Right lobe of liver (tissue), 4 donors: ENCODE results near the gene PLET1.

Experiments used
- POLR2A ChIP-seq: fragments of 450-650 bp; IDR thresholded peaks from one replicate; pipeline ENCODE4 v1.6.1; 2017; ENCODE audit warnings: antibody characterized with exemption, mild to moderate bottlenecking
- TF ChIP-seq, protein P1 (sequence below), 4 donors: fragments of 200-600 bp in 3 of 4; fragments of 450-650 bp in 1 of 4; IDR thresholded peaks; one replicate each; pipeline versions ENCODE4 v1.5.1 to v1.8.0; 2016 to 2022; ENCODE audit warnings: antibody characterized with exemption in 4 of 4, mild to moderate bottlenecking in 2 of 4
- donor health status: DM: no; HTN: no; CAD: no.
- donor health status: DM: no; HTN: no; CAD: no.
- donor health status: DM: no; HTN: yes; CAD: no.

DNA sequence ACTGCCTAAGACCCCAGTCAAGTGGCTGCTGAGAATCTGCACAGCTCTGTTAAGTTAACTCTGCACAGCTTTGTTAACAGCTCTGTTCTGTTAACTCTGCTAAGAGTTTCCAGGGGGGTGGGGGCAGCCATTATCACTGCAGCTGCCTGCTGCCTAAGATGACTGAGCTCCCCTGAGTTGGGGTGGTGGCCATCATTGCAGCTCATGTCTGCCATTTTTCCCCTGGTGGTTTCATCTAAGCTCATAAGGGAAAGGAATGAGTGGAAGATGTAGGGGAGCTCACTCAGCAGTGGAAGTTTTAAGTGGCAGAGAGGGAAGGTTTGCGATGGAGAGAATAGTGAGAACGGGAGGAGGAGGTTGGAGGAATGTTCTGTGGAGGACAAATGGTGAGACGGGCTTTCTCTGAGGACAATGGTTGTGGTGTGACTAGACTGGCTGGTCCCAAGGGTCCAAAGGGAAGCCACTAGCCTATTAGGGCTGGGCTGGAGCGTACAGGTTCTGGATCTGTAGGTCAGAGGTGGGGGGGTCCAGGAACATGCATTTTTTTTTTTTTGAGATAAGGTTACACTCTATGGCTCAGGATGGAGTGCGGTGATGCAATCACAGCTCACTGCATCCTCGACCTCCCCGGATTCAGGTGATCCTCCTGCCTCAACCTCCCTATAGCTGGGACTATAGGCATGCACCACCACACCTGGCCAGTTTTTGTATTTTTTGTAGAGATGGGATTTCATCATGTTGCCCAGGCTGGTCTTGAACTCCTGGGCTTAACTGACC is 13.5 kb upstream of the PLET1 start:
- TF ChIP-seq, protein P1, sequence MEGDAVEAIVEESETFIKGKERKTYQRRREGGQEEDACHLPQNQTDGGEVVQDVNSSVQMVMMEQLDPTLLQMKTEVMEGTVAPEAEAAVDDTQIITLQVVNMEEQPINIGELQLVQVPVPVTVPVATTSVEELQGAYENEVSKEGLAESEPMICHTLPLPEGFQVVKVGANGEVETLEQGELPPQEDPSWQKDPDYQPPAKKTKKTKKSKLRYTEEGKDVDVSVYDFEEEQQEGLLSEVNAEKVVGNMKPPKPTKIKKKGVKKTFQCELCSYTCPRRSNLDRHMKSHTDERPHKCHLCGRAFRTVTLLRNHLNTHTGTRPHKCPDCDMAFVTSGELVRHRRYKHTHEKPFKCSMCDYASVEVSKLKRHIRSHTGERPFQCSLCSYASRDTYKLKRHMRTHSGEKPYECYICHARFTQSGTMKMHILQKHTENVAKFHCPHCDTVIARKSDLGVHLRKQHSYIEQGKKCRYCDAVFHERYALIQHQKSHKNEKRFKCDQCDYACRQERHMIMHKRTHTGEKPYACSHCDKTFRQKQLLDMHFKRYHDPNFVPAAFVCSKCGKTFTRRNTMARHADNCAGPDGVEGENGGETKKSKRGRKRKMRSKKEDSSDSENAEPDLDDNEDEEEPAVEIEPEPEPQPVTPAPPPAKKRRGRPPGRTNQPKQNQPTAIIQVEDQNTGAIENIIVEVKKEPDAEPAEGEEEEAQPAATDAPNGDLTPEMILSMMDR (IDR thresholded peaks at IDR 0.05), result no peak
- no peak for TF ChIP-seq POLR2A
